ENCODE data around the gene PTH2R.
"Not testable (repeated sequence)": the region's sequence is repeated elsewhere in the genome, so short reads cannot be mapped to it uniquely, and the experiment has no call there.

PTH2R gene

DNA sequence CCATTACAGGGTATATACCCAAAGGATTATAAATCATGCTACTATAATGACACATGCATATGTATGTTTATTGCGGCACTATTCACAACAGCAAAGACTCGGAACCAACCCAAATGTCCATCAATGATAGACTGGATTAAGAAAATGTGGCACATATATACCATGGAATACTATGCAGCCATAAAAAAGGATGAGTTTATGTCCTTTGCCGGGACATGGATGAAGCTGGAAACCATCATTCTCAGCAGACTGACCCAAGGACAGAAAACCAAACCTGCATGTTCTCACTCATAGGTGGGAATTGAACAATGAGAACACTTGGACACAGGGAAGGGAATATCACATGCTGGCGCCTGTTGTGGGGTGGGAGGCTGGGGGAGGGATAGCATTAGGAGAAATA is 9.8 kb upstream of the PTH2R start:
- not testable (repeated sequence) for DNase-seq

DNA sequence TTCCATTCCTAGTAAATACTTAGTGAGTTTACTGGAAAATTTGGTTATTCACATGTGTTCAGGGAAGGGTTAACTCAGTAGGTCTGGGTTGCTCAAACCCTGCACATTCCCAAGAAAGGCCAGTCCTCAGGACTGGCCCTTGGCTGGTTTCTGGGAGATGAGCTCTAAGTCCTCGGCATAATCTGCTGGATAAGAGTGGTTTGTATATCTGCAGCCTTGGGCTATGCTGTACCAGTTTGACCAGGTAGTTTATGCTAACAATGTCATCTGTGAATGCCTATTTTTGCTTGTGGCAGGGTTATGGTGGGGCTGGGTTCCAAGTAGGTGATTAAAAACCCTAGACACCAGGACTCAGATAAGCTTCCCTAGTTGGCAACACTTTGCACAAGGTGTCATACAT is 7.4 kb upstream of the PTH2R start:
- no peak for DNase-seq

DNA sequence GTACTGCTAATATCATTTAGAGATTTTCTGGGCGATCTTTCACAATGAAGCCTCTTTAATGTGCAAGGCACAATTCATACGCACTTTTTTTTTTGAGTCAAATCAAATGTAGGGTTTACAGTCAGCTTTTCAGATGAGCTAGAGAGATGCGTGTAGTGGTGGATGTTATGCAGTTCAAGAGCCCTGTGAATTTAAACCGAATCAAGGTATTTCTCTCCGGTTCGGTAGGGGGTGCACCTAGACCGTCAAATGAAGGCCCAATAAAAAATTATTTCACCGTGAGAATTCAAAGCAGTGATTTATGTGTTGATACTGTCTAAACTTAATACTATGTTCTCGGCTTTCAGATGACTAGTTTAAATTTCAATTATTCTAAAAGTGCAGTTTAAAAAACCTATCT is 1.1 kb downstream of the PTH2R start:
- DNase-seq: no peak

DNA sequence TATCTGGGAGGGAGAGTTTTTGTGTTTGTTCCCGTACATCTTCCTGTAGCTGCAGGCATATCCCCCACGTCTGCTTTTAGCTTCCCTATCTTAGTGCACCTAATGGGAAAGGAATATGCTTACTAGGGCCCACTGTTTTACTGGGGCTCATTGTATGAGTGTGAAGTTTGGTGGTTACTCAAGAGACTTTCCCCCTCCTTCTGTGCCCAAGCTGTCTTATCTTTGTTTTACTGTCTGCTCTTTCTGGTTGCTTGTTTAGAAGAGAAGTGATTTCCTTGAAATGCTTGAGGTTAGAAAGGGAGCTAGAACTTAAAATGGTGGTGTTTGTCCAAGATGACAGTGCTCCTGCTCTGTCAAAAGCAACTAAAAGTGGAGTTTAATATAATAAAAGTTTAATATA is 7.3 kb downstream of the PTH2R start:
- no peak for DNase-seq

DNA sequence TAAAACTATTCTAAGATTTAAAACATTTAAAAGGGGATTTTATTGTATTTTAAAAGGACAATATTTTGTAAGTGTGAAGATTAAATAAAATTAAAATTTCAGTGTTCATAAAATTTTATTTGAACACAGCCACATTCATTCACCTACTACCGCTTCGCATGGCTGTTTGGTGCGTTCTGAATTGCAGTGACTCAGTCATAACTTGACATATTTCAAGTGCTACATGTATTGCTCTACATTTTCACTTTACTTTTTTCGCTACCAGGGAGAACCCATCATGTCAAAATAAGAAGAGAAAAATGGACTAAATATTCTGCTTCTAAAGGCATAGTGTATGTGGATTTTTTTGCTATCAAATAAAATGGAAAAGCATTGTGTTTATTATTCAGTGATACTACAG is 8.7 kb downstream of the PTH2R start:
- DNase-seq: no peak

DNA sequence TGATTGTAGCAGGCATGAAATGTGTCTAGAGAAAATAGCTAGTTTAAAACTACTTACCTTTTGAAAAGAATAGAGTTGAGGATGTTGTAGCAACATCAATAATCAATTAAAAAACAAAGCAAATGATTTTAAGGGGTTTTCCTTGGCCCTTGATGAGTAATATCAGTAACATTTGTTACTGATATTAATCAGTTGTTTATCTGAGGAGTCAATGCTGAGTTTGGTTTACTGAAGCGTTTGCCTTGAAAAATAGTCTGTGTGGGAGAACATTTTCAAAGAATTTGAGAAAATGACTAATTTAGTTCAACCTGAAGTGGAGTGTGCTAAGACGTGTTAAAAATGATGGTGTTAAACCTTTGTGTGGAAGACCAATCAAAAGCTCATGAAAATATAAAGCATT is 9.3 kb downstream of the PTH2R start:
- no peak for DNase-seq

DNA sequence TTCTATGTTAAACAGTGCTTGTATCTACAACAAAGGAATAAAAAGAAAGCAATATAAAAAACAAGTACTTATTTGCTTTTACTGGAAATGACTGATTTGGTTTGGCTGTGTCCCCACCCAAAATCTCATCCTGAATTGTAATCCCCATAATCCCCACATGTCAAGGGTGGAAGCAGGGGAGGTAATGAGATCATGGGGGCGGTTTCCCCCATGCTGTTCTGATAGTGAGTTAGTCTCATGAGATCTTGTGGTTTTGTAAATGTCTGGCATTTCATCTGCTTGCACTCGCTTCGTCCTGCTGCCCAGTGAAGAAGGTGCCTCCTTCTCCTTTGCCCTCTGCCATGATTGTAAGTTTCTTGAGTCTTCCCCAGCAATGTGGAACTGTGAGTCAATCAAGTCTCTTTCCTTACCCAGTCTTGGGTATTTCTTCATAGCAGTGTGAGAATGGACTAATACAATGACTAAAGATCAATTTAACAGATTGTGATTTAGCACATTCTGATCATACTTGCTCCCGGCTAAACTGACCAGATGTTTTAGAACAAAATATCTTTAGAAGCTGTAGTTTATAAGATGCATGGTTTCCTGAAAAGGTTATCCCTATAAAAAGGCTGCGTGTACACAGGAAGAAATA is 19.9 kb downstream of the PTH2R start:
- DNase-seq: no peak

DNA sequence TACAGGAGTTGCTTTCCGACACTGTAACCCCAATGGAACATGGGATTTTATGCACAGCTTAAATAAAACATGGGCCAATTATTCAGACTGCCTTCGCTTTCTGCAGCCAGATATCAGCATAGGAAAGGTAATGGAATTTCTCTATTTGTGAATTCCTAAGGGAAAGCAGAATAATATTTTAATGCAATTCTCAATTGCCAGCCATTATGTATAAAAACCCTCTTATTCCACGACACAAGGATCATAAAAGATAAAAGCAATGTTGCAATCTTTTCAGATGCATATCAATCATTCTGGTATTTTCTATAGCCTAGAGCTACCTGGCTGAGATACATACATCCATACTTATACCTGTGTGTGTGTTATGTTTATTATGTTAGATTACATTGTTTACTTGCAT is 31.2 kb downstream of the PTH2R start:
- no peak for DNase-seq

DNA sequence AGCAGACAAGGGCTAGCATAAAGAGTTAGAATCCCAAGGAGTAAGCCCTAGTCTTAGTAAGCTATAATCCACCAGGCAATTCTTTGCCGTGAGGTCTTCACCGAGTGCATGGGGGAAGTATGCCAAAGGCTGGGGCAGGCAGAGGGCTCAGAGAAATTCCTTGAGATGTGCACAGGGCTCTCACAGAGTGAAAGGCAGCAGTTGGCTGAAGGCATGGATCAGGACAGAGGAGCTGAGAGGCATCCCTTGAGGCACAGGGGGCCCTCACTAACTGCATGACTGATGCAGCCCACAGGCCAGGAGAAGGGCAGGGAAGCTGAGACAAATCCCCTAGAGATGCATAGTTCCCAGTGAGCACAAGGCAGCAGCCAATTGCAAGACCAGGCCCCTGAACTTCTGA is 34.1 kb downstream of the PTH2R start:
- no peak for DNase-seq

DNA sequence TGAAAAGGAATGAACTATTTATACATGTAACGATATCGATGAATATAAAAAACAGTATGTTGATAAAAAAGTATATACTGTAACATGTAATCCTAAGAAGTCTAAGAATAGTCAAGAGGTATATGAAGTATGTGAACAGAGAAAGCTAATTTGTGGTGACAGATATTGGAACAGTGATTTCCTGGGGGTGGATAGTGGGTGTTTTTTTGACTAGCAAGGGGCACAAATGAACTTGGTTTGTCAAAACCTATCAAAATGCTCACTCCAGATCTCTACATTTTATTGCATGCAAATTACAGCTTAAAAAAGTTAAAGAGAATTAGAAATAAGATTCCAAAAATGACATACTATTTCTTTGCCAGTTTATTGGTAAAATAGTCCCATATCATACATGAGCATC is 35.4 kb downstream of the PTH2R start:
- DNase-seq: no peak

DNA sequence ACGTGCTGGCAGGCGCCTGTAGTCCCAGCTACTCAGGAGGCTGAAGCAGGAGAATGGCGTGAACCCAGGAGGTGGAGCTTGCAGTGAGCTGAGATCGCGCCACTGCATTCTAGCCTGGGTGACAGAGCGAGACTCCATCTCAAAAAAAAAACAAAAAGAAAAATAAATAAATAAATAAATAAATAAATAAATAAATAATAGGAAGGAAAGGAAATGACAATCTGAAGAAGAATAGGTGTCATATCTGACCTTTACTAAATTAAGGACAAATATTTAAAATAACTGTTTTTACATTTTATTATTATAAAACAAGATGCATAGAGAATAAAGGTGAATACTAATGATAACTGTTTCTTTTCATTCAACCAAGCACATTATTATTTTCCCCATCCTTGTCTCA is 40.9 kb downstream of the PTH2R start:
- not testable (repeated sequence) for DNase-seq

DNA sequence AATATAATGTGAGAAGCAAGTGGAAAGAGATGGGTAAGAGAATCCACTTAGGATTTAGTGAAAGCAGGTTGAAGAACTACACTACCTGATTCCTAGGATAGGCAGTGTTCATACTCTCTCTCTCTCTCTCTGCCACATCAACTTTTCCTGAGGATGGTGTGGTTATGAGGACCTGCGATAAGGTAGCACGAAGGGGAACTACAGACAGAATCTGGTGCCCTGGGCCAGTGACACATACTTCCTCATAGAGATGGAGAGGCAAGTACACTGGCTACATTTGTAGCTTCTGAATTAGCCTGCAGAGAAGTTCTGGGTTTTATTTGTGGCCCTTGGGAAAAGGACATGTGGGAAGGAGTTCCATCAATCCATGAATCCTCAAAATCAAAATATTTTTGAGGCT is 44.5 kb downstream of the PTH2R start:
- no peak for DNase-seq

DNA sequence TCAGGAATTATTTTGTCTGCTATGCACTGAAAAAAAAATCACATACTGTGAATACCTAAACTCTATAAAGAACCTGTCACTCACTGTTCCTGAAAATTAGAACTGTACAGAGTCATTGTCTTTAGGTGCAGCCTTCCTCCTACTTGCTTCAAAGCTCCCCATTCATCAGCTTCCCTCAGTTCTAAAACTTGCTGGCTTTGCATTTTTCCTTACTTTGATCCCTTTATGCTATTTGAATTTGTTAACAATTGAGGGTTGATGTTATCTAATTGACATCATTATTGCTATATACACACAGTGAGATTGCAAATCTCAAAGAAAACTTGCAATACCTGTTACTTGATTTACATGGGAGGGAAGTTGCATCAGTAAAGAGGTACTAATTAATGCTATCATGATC is 48.3 kb downstream of the PTH2R start:
- no peak for DNase-seq

DNA sequence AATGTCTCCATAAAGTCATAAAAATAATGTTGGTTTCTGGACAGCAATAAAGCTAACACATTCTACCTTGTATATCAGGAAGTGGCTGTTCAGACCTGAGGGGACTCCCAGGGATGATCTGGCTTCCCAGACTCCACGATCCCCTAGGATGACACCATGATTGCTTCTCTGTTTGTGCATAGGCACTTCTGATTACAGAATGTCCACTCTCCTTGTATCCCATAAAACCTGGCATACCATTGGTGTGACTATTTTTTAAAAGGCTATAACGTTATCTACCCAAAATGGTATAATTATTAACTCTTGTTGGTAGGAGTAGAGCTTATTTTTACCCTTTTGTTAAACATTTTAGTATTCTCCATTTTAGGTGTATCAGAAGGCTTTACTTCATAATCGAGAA is 57.1 kb downstream of the PTH2R start:
- DNase-seq: no peak

DNA sequence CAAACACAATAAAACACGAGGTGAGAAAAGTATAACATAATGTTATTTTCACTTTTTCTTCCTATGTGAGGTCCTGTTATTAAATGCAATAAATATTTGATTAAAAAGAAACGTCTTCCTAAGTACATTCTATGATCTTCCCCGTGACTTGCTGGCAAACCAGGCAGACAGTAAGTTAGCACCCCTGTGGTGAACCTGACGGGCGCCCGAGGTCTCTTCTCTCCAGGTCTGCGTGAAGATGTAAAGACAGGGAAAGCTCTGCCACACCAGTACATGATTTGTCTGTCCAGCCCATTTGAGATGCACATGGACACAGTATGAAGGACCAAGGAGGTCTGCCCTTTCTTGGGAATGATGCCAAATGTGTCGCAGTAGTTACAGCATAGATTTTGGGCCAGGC is 57.6 kb downstream of the PTH2R start:
- no peak for DNase-seq

DNA sequence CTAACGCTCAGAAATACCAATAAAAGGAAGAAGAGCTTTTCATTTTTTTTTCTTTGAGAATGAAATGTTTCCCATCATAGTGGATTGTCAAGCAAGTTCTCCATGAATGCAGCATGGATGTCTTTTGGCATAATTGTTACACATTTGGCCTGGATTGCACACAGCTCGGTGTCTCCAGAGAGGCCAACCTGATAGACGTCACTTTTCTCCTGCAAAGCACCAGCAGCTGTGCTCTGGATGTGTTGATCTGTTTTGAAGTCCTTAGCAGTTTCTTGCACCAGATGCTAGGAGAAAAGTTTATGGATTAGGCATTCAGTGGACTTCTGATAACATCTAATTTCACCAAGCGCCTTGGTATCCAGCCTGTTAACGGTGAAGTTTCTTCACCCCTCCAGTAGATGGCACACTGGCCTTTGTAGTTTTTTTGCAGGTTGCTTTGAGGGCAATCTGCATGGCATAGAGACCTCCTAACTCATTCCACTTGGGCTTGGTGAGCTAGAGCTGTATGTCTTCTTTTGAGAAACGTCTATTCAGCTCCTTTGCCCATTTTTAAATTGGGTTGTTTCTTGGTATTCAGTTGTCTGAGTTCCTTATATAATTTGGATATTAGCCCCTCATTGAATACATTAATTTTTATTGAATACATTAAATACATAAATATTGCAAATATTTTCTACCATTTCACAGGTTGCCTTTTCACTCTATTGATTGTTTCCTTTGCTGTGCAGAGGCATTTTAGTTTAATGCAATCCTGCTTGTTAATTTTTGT is 59.7 kb downstream of the PTH2R start:
- DNase-seq: no peak

DNA sequence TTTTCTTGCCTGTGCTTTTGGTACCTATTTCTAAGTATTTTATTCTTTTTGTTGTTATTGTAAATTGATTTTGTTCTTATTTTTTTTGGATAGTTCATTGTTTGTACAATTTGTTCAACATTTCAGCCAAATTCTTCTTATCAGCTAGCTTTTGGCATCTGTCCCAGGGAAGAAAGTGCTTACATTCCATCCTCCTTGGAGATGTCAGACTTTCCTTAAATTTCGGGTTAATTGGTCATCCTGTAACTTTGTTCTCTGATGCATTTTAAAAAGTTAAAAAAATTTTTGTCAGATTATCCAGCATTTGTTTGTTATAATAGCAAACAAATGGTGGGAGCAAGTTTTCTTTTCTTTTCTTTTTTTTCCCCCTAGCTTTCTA is 60.3 kb downstream of the PTH2R start:
- DNase-seq: no peak

DNA sequence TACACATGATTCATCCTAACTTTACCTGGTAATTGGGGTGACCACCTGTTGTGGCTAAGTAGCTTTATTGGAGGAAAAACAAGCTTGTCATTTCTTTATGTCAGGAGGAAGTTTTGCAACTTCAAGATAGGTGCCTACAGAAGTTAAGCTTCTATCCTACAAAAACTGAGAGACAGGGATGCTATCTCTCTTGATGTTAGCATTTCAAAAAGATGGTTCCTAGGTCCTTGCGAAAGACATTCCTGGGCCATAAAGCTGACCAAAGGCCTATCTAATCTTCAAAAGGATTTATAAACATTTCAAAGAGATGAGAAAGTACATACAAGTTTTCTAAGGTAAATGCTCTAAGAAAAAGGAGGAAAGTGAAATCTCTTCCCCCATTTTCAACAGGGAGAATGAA is 61.0 kb downstream of the PTH2R start:
- no peak for DNase-seq

DNA sequence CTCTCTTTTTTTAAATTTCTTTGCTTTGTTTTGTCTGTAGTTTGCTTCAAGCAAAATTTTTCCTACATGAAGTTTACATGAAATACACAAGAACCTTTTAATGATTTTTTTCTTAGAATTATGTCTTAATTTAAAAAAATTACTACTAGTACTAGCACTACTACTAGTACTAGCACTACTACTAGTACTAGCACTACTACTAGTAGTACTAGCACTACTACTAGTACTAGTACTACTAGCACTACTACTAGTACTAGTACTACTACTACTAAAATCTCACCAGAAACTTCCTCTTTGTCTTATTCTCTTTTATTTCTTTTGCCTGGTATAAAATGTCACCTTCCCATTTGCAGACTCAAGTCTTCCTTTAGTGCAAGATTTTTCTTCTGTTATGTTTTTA is 71.1 kb downstream of the PTH2R start:
- DNase-seq: no peak

DNA sequence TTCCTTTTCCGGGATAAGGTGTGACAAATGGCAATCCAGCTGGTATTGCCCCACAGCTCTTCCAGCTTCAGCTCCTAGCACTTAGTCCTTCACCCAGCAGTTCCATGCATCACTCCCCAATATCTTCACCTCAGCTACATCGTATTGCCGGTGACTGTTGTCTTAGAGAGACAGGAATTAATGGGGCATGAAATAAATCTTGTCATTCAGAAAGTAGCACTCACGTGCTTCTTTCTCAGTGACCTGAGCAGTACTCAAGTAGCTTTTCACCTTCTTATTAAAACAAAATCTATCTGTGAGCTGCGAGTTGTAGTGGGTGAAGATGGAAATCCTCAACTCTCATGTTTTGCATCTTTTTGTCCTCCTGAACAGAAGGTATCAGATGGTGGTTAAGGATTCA is 72.8 kb downstream of the PTH2R start:
- no peak for DNase-seq

DNA sequence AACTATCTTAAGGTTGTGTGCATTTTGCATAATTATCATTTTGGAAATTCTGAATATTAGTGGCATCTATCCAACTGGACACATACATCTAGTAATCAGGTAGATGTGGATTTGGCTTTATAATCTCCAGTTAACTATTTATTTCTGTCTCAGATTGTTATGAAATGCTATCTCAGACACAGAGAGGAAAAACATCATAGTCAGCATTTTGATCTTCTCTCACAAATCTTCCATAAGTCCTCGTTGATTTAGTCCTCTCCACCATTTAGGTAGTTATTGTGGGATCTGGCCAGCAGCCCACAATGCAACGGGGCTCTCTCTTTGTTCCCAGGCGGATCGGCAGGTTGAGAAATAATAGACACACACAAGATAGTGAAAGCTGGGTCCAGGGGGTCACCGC is 75.4 kb downstream of the PTH2R start:
- not testable (repeated sequence) for DNase-seq

DNA sequence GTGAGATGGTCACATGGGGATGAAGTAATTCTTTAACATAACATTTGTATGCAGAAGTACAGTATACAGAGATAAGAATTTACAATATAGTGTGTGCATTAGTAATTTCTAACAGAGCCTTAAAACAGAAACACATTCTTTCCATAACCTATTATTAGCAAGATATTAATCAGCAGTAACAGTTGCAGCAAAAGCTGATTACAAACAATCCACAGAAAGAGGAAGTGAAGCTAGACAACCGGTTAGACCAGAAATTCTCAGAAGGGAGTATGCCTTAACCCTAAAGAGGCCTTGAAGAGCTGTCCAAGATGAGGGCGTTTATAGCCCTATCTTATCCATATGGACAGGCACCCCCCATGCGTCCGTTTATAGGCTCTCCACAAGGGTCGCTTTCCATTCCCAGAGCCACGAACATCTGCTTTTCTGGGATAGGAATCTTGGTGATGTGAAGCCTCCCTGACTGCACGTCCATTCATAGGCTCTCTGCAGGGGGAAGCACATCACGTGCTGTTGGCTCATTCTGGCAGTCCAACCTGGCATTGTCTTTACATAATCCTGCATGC is 75.9 kb downstream of the PTH2R start:
- not testable (repeated sequence) for DNase-seq

DNA sequence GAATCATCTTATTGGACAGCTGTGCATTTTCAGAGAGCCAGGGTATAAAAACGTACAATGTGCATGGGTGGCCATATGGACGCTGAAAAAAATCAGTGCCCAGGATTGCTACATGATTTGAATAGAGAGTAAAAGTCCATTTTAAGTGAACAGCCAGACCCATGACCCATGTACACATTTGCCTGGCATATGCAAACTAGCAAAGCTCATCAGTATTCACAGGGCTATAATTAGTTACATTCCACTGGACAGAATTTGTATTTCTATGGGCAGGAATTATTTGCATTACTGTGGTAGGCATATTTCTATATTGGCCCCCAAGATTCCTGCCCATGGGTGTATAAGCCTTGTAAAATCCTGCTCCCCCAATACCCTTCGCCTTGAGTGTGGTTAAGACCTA is 78.8 kb downstream of the PTH2R start:
- no peak for DNase-seq

DNA sequence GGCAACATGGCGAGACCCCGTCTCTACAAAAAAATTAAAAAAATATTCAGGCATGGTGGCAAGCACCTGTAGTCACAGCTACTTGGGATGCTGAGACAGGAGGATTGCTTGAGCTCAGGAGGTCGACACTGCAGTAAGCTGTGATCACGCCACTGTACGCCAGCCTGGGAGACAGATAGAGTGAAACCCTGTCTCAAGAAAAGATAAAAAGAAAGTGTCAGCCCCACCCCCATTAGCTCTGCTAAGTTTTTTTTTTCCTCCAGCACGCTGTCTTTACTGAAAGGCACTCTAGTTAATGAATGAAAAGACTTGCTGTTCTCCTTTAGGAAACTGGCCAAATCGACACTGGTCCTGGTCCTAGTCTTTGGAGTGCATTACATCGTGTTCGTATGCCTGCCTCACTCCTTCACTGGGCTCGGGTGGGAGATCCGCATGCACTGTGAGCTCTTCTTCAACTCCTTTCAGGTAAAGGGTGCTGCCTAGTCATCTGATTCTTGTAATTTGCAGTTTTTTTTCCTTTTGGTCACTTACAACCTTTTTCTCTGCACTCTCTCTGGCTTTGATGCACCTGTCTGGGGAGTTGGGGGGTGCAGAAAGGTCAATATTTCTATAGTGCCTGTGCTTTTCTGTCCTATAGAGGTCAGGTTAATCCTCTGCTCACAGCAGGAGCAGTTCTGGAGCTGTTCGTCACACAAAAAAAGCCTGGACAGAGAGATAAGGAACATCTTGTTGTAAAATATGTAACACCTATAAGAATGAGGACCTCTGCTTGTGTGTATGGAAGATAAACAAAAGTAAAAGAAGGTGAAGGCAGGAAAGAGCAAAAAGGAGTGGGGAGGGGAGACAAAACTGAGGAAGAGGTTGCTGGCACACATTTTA is 82.3 kb downstream of the PTH2R start:
- DNase-seq: no peak
